ENCODE results near the gene ZNF385B.

DNA sequence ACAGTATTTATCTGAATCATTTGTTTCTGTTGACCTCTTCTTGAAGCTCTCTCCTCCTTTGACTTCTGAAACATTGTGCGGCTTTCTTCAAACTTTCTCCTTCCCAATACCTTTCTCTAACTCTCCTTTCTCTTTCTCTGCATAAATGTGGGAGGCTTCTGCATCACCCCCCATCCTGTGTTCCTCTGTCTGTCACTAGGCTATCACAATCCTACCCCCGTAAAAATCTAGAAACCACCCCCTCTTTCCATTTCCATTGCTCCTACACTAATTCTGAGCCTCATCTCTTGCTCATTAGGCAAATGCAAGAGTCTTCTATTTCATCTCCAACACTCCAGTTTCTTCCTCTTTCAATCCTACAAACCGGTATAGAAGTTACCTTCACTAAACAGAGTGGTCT lies 32.2 kb upstream of the ZNF385B start:
- TF ChIP-seq EP300 (IDR thresholded peaks at IDR 0.05) (no peak), POLR2A (IDR thresholded peaks at IDR 0.05; ENCODE audit: low read depth) (no peak)
- TF ChIP-seq, protein P1, sequence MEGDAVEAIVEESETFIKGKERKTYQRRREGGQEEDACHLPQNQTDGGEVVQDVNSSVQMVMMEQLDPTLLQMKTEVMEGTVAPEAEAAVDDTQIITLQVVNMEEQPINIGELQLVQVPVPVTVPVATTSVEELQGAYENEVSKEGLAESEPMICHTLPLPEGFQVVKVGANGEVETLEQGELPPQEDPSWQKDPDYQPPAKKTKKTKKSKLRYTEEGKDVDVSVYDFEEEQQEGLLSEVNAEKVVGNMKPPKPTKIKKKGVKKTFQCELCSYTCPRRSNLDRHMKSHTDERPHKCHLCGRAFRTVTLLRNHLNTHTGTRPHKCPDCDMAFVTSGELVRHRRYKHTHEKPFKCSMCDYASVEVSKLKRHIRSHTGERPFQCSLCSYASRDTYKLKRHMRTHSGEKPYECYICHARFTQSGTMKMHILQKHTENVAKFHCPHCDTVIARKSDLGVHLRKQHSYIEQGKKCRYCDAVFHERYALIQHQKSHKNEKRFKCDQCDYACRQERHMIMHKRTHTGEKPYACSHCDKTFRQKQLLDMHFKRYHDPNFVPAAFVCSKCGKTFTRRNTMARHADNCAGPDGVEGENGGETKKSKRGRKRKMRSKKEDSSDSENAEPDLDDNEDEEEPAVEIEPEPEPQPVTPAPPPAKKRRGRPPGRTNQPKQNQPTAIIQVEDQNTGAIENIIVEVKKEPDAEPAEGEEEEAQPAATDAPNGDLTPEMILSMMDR (IDR thresholded peaks at IDR 0.05), result no peak

Data from esophagus muscularis mucosa (tissue), 4 donors.